Stimulated activated CD8-positive, alpha-beta memory T cell treated with anti-CD3 and anti-CD28 coated beads, Interleukin-15, amount 100 ng/mL, for 24 hours (primary cell): Measurements from ENCODE around the gene DNAJC10.

ENCODE experiments used
- DNase-seq: peaks from one replicate; pipeline ENCODE4 v3.0.0-alpha.2; 2020; ENCODE audit warnings: low read depth

Gene DNAJC10

GRCh38 chr2:182798736-182799135 lies 82.7 kb downstream of the DNAJC10 start:
- DNase-seq: no peak

GRCh38 chr2:182804128-182804527 lies 88.1 kb downstream of the DNAJC10 start:
- no peak for DNase-seq

- no peak for DNase-seq
Observed at GRCh38 chr2:182807319-182807718, 91.3 kb downstream of the DNAJC10 start.

- no peak for DNase-seq
Observed at GRCh38 chr2:182810087-182810486, 94.0 kb downstream of the DNAJC10 start.

- DNase-seq: no peak
Observed at GRCh38 chr2:182814380-182814779, 98.3 kb downstream of the DNAJC10 start.

GRCh38 chr2:182814804-182815203 lies 98.7 kb downstream of the DNAJC10 start:
- DNase-seq: no peak

GRCh38 chr2:182816866-182817265 lies 100.8 kb downstream of the DNAJC10 start:
- DNase-seq: no peak

- no peak for DNase-seq
Observed at GRCh38 chr2:182817558-182817957, 101.5 kb downstream of the DNAJC10 start.

GRCh38 chr2:182818501-182818900 lies 102.4 kb downstream of the DNAJC10 start:
- DNase-seq: no peak

GRCh38 chr2:182818925-182819324 lies 102.9 kb downstream of the DNAJC10 start:
- DNase-seq: no peak

- DNase-seq: no peak
Observed at GRCh38 chr2:182819412-182819811, 103.4 kb downstream of the DNAJC10 start.

GRCh38 chr2:182821182-182821581 lies 105.1 kb downstream of the DNAJC10 start:
- no peak for DNase-seq

- no peak for DNase-seq
Observed at GRCh38 chr2:182822733-182823132, 106.7 kb downstream of the DNAJC10 start.

GRCh38 chr2:182824056-182824766 lies 108.2 kb downstream of the DNAJC10 start:
- DNase-seq: no peak

- DNase-seq: no peak
Observed at GRCh38 chr2:182824767-182825158, 108.7 kb downstream of the DNAJC10 start.

GRCh38 chr2:182826064-182826463 lies 110.0 kb downstream of the DNAJC10 start:
- DNase-seq: no peak

GRCh38 chr2:182826496-182826895 lies 110.4 kb downstream of the DNAJC10 start:
- no peak for DNase-seq

- no peak for DNase-seq
Observed at GRCh38 chr2:182827182-182827879, 111.3 kb downstream of the DNAJC10 start.

GRCh38 chr2:182831101-182831500 lies 115.0 kb downstream of the DNAJC10 start:
- DNase-seq: no peak

- DNase-seq: no peak
Observed at GRCh38 chr2:182831921-182832320, 115.9 kb downstream of the DNAJC10 start.

GRCh38 chr2:182833084-182833854 lies 117.2 kb downstream of the DNAJC10 start:
- no peak for DNase-seq

- DNase-seq: no peak
Observed at GRCh38 chr2:182834293-182834692, 118.2 kb downstream of the DNAJC10 start.

GRCh38 chr2:182836451-182836850 lies 120.4 kb downstream of the DNAJC10 start:
- DNase-seq: no peak
